GM23248 (cell line): ENCODE data around the gene ZNF474. TPM values are rescaled to one million over a fixed set of nuclear protein-coding genes. Genes with fewer than 3 reads are reported as not detected.

Experiments used
- DNase-seq: peaks from one replicate; pipeline ENCODE4 v3.0.0-alpha.2; 2015
- H2AFZ ChIP-seq: fragments of 200-600 bp; sonication (generic); 2 replicates; pipeline ENCODE4 v1.6.1; 2016; ENCODE audit warnings: antibody characterized with exemption
- H3F3A ChIP-seq: fragments of 200-600 bp; sonication (generic); 2 replicates; pipeline ENCODE4 v1.6.1; 2016; ENCODE audit warnings: mild to moderate bottlenecking, antibody characterized with exemption, mixed run types; ENCODE audit not compliant: insufficient read depth
- H3K27ac ChIP-seq: fragments of 200-600 bp; sonication (generic); 2 replicates; pipeline ENCODE4 v1.5.1; 2016; ENCODE audit warnings: mild to moderate bottlenecking
- H3K27me3 ChIP-seq: fragments of 200-600 bp; sonication (generic); replicated peaks from 2 replicates; pipeline ENCODE4 v1.6.1; 2016; ENCODE audit warnings: mild to moderate bottlenecking; ENCODE audit not compliant: insufficient read depth
- H3K36me3 ChIP-seq: fragments of 200-600 bp; sonication (generic); 2 replicates; pipeline ENCODE4 v1.6.1; 2016; ENCODE audit warnings: low read depth, mild to moderate bottlenecking
- H3K4me1 ChIP-seq: fragments of 200-600 bp; sonication (generic); 2 replicates; pipeline ENCODE4 v1.6.1; 2016; ENCODE audit warnings: mild to moderate bottlenecking; ENCODE audit not compliant: insufficient read depth
- H3K4me2 ChIP-seq: fragments of 200-600 bp; sonication (generic); one replicate; pipeline ENCODE4 v1.6.1; 2016; ENCODE audit warnings: mild to moderate bottlenecking; ENCODE audit not compliant: unreplicated experiment
- H3K4me3 ChIP-seq: fragments of 200-600 bp; sonication (generic); 2 replicates; pipeline ENCODE4 v1.5.1; 2016; ENCODE audit warnings: mild to moderate bottlenecking
- H3K79me2 ChIP-seq: fragments of 200-600 bp; sonication (generic); 2 replicates; pipeline ENCODE4 v1.6.1; 2016; ENCODE audit warnings: mild to moderate bottlenecking; ENCODE audit not compliant: insufficient read depth
- H3K9ac ChIP-seq: fragments of 200-600 bp; sonication (generic); 2 replicates; pipeline ENCODE4 v1.6.1; 2016; ENCODE audit warnings: mild to moderate bottlenecking
- H3K9me2 ChIP-seq: fragments of 200-600 bp; sonication (generic); 2 replicates; pipeline ENCODE4 v1.6.1; 2016; ENCODE audit warnings: mixed run types, mild to moderate bottlenecking, moderate library complexity; ENCODE audit not compliant: insufficient read depth
- H3K9me3 ChIP-seq: fragments of 200-600 bp; sonication (generic); one replicate; pipeline ENCODE4 v1.6.1; 2017; ENCODE audit warnings: low read depth
- H4K20me1 ChIP-seq: fragments of 200-600 bp; sonication (generic); 2 replicates; pipeline ENCODE4 v1.6.0; 2016; ENCODE audit not compliant: insufficient read depth
- EZH2 ChIP-seq: fragments of 200-600 bp; sonication (generic); IDR thresholded peaks from 2 replicates; pipeline ENCODE4 v1.6.1; 2018; ENCODE audit warnings: antibody characterized with exemption, mild to moderate bottlenecking; ENCODE audit not compliant: insufficient read depth, poor library complexity, severe bottlenecking
- EZH2phosphoT487 ChIP-seq: fragments of 200-600 bp; sonication (generic); IDR thresholded peaks from 2 replicates; pipeline ENCODE4 v1.6.1; 2018; ENCODE audit warnings: antibody characterized with exemption, moderate library complexity, mild to moderate bottlenecking, low read depth; ENCODE audit not compliant: insufficient read depth
- WGBS, 2 experiments: methylation state at CpG; one replicate each; pipeline ENCODE4 v1.1.6; 2015 to 2017; ENCODE audit warnings: low lambda C conversion rate in 2 of 2, low coverage in 1 of 2; ENCODE audit errors: missing lambda C conversion rate in 2 of 2; 5-methylcytosine and 5-hydroxymethylcytosine counted together
- in situ Hi-C: fragments of 300-500 bp; cut with MboI; formaldehyde crosslinking; loops from 2 replicates; pipeline ENCODE4 v1.15.0; 2020
- polyA plus RNA-seq: library from polyadenylated mRNA; unstranded; fragments of >200 nt; fragmentation: Nextera tagmentation; extraction: Ambion mirVana; gene quantifications from 2 replicates; pipeline ENCODE4 v1.2.1, GENCODE V29; 2016
- total RNA-seq: library from RNA; depleted of rRNA; stranded (reverse); fragments of >200 nt; shearing (Covaris generic); gene quantifications from 2 replicates; pipeline ENCODE4 v1.2.3, GENCODE V29; 2014

ZNF474 gene
- total and polyA plus RNA-seq, 2 experiments from 2014 or later: 0.21 to 0.43 TPM

DNA sequence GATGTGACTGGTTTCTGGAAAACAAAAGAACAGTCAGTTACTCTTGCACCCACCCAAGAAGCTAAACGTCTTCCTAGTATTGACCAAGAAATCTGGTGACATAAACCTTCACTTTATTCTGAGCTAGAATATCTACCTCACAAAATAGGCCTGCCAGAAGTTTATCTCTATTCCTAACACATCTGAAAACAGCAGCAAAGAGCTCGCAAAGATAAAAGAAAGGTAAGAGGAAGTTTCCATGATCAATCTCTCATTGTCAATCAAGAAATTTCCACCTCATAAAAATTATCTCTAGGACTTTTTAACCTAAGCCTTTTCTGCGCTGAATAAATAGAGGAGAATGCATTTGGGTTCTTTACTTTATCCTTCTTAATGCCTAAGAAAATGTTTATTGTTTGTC, 17.3 kb upstream of the ZNF474 start:
- TF ChIP-seq EZH2 (no peak), EZH2phosphoT487 (no peak)
- DNase-seq: no peak
- H3K9me3 ChIP-seq: no peaks in the 10 kb centered on the region
- H3K4me1 ChIP-seq: no peaks in the 10 kb centered on the region
- no peaks in the 10 kb centered on the region for H4K20me1 ChIP-seq
- H3F3A ChIP-seq: no peaks in the 10 kb centered on the region
- H3K9ac ChIP-seq: no peak overlapping the region
- no peak overlapping the region for H3K4me3 ChIP-seq
- no peaks in the 10 kb centered on the region for H3K9me2 ChIP-seq
- H2AFZ ChIP-seq: no peak overlapping the region
- no peak overlapping the region for H3K4me2 ChIP-seq
- WGBS, 2 experiments: 85 to 90% methylated on average over 3 of the region's 3 CpGs
- H3K79me2 ChIP-seq: no peaks in the 10 kb centered on the region
- no peaks in the 10 kb centered on the region for H3K36me3 ChIP-seq
- in situ Hi-C loops: no loop called here
- no peak overlapping the region for H3K27ac ChIP-seq
- H3K27me3 ChIP-seq: no peaks in the 10 kb centered on the region

DNA sequence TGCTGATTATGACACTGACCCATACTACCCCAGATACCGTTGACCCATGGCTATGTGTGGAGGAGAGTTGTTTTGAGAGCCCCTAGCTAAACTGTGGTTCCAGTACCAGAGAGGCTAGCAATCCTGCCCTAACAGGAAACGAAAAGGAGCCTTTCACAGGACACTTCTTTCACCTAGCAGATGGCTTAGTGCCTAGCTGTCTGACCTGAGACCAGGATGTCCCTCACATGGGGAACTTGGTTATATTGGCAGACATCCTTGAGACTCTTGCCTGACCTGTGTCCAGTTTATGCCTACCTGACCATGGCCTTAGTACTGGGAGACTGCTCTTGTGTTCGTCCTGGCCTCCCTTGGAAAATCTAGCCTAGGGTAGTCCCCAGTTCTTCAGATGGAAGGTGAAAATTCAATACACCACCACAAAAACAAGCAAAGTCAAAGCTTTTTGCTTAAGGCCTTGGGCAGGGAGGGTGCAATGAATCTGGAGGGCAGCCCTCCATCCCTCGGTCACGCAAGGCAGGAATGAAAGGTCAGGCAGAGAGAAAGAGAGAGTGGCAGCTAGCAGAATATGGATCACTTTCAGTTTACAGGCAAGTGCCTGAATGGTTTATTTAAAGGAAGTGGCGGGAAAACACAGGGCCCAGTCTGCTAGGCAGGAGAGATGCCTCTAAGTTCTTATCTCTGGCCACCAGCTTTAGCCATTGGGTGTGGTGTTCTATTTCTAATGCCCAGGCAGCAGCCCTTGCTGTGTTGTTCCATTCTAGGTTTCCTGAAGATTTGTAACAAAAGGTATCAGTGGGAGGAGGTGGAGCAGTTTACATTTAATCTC, 16.4 kb upstream of the ZNF474 start:
- no peak overlapping the region for H3K4me3 ChIP-seq
- TF ChIP-seq EZH2phosphoT487 (no peak), EZH2 (no peak)
- in situ Hi-C loops: no loop called here
- H3K79me2 ChIP-seq: no peaks in the 10 kb centered on the region
- H3K36me3 ChIP-seq: no peaks in the 10 kb centered on the region
- no peak overlapping the region for H3K9ac ChIP-seq
- WGBS, 2 experiments: 91 to 92% methylated on average over 6 of the region's 6 CpGs
- DNase-seq: no peak
- H3K27ac ChIP-seq: no peak overlapping the region
- no peak overlapping the region for H2AFZ ChIP-seq
- no peaks in the 10 kb centered on the region for H4K20me1 ChIP-seq
- no peaks in the 10 kb centered on the region for H3K9me3 ChIP-seq
- H3K4me2 ChIP-seq: no peak overlapping the region
- no peaks in the 10 kb centered on the region for H3K4me1 ChIP-seq
- no peaks in the 10 kb centered on the region for H3K27me3 ChIP-seq
- no peaks in the 10 kb centered on the region for H3F3A ChIP-seq
- H3K9me2 ChIP-seq: no peaks in the 10 kb centered on the region

DNA sequence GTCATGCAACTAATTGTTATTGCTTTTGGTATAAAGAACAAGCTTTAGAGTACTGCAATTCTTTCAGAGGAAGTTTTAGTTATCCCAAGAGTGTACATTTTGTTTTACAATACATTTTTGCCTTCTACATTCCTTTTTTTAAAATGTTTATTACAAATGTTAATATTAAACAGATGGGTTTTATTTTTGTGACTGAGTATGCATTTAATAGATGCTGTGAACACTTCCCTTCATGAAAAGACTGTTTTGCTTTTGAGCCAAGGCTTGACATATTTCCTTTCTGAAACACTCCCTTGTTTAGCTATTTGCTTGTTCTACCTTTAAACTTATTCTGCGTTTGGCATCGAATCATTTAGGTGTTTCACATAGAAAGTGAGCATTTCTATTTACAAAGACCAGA, 14.8 kb upstream of the ZNF474 start:
- no peaks in the 10 kb centered on the region for H3K9me2 ChIP-seq
- no peaks in the 10 kb centered on the region for H3K27me3 ChIP-seq
- in situ Hi-C loops: no loop called here
- H3K79me2 ChIP-seq: no peaks in the 10 kb centered on the region
- no peaks in the 10 kb centered on the region for H3K9me3 ChIP-seq
- no peaks in the 10 kb centered on the region for H3F3A ChIP-seq
- H3K36me3 ChIP-seq: no peaks in the 10 kb centered on the region
- no peaks in the 10 kb centered on the region for H3K4me1 ChIP-seq
- TF ChIP-seq EZH2phosphoT487 (no peak), EZH2 (no peak)
- H3K27ac ChIP-seq: no peak overlapping the region
- DNase-seq: no peak
- H4K20me1 ChIP-seq: no peaks in the 10 kb centered on the region
- 25 to 28% methylated on average over 2 of the region's 2 CpGs for WGBS, 2 experiments
- no peak overlapping the region for H3K9ac ChIP-seq
- no peak overlapping the region for H3K4me3 ChIP-seq
- no peak overlapping the region for H3K4me2 ChIP-seq
- H2AFZ ChIP-seq: no peak overlapping the region

DNA sequence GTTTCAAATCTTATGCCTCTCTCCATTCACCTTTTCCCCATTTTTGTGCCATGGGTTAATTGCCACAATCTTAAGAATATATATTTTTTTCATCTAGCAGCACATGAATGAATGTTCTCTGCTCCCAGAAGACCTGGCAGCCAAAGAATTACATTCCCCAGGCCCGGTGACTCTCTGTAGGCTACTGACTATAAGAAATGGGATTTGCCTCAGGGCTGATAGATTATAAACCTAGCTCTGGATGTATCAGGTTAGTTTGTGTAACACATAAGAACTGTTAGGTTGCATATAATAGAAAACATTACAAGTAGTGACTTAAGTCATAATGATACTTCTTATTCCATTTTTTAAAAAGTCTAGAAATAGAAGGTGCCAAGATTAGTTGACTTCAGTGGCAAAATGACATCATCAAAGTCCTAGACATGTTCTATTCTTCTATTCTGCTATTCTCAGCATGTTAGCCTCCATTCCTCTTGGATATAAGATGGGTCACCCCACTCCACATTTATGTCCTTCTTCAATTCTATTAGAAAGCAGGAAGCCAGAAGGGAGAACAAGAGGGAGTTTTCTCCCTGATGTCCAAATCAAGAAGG, 10.9 kb upstream of the ZNF474 start:
- no peak overlapping the region for H3K9ac ChIP-seq
- H3K4me1 ChIP-seq: peaks cover 16% of the 10 kb centered on the region
- H3F3A ChIP-seq: 0 out of 2 replicates have a peak, but pooled peaks cover 6% of the 10 kb centered on the region
- no peak overlapping the region for H3K27ac ChIP-seq
- no peaks in the 10 kb centered on the region for H3K36me3 ChIP-seq
- no peak overlapping the region for H3K4me2 ChIP-seq
- TF ChIP-seq EZH2 (no peak), EZH2phosphoT487 (no peak)
- H3K27me3 ChIP-seq: no peaks in the 10 kb centered on the region
- H3K9me3 ChIP-seq: no peaks in the 10 kb centered on the region
- no peak overlapping the region for H2AFZ ChIP-seq
- in situ Hi-C loops: no loop called here
- H3K4me3 ChIP-seq: no peak overlapping the region
- no peaks in the 10 kb centered on the region for H3K9me2 ChIP-seq
- H4K20me1 ChIP-seq: no peaks in the 10 kb centered on the region
- peak; percentile 27 for DNase-seq
- H3K79me2 ChIP-seq: no peaks in the 10 kb centered on the region
- 57 to 64% methylated on average over 1 of the region's 1 CpG for WGBS, 2 experiments
